Gastrocnemius medialis (tissue), 4 donors: ENCODE measurements around the gene CEP72. TPM values are rescaled to one million over a fixed set of nuclear protein-coding genes. Genes with fewer than 3 reads are reported as not detected.

Experiments used
- ATAC-seq, 2 donors: fragments of 150-250 bp; one replicate each; pipeline ENCODE4 v1.9.1; 2016
- DNase-seq, 2 donors: peaks; one replicate each; pipeline ENCODE4 v3.0.0-alpha.2; 2019
- H3K27ac ChIP-seq, 4 donors: fragments of 200-600 bp; sonication (generic); 1 replicate in 1 of 4; 2 replicates in 3 of 4; pipeline ENCODE4 v1.5.1; 2016 to 2018; ENCODE audit warnings: mild to moderate bottlenecking in 2 of 4, moderate library complexity in 1 of 4
- H3K27me3 ChIP-seq, 3 donors: fragments of 200-600 bp; sonication (generic) in 2 of 3; 1 replicate in 1 of 3; 2 replicates in 2 of 3; pipeline versions ENCODE4 v1.5.1 to v1.6.0; 2016 to 2019; ENCODE audit warnings: mild to moderate bottlenecking in 1 of 3, moderate library complexity in 1 of 3
- H3K36me3 ChIP-seq, 2 donors: fragments of 200-600 bp; sonication (generic) in 1 of 2; one replicate each; pipeline ENCODE4 v1.5.1; 2017 to 2018
- H3K4me1 ChIP-seq, 2 donors: fragments of 200-600 bp; sonication (generic) in 1 of 2; one replicate each; pipeline ENCODE4 v1.5.1; 2016 to 2017; ENCODE audit warnings: mild to moderate bottlenecking in 2 of 2
- H3K4me3 ChIP-seq, 4 donors: fragments of 200-600 bp; sonication (generic) in 3 of 4; 1 replicate in 1 of 4; 2 replicates in 3 of 4; pipeline ENCODE4 v1.5.1; 2016 to 2019; ENCODE audit warnings: mild to moderate bottlenecking in 2 of 4
- H3K9me3 ChIP-seq, 3 donors: fragments of 200-600 bp; sonication (generic) in 2 of 3; 1 replicate in 1 of 3; 2 replicates in 2 of 3; pipeline ENCODE4 v1.5.1; 2016 to 2019
- POLR2A ChIP-seq, 2 donors: fragments of 450-650 bp; IDR thresholded peaks; one replicate each; pipeline ENCODE4 v1.6.1; 2017; ENCODE audit warnings: antibody characterized with exemption in 2 of 2, mild to moderate bottlenecking in 2 of 2, moderate library complexity in 2 of 2
- in situ Hi-C, 4 donors: fragments of 200-750 bp; cut with MboI; loops; one replicate each; pipeline versions ENCODE4 v1.15.0 to v1.8.0; 2017; ENCODE audit warnings: low sequenced_read_pairs in 4 of 4
- intact Hi-C: fragments of 100-400 bp; cut with DNase I; formaldehyde crosslinking; loops from one replicate; pipeline ENCODE4 v1.15.1; 2023; ENCODE audit warnings: low total_unique reads
- total RNA-seq, 4 donors: library from RNA; depleted of rRNA; stranded (reverse); fragments of >200 nt; gene quantifications; one replicate each; pipeline versions ENCODE4 v1.1.0 to v1.2.3, GENCODE V29; 2016
- TF ChIP-seq, protein P1 (sequence below), 5 experiments: fragments of 450-650 bp in 3 of 5; fragments of 200-600 bp in 2 of 5; sonication (generic) in 2 of 5; IDR thresholded peaks in 4 of 5; conservative IDR thresholded peaks in 1 of 5; 1 replicate in 4 of 5; 2 replicates in 1 of 5; pipeline ENCODE4 v1.5.1; 2016 to 2019; ENCODE audit warnings: antibody characterized with exemption in 5 of 5, mild to moderate bottlenecking in 3 of 5, moderate library complexity in 3 of 5

The CEP72 gene
- total RNA-seq, 4 donors from 2014 or later, result 0.36 to 0.56 (median 0.40) TPM; not detected in 1

DNA sequence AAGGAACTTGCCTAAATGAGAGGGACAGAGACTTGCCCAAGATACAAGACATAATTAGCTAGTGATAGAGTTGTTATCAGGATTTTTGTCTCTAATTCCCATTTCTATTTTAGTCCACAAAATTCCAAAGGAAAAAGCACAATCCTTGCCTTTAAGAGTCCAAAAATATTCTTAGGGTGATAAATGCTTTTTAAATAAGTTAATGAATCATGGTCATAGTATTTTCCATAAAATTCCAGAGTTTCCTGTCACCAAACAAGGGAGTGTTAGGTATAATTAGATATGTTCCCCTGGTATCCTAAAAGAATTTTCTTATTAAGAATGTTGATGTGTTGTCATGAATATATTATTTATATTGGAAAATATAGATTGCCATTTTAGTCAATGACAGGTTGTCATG, 21.8 kb upstream of the CEP72 start:
- intact Hi-C loops, result no loop called here
- in situ Hi-C loops, result no loop called here
- Histone ChIP-seq H3K27ac (no peak overlapping the region), H3K27me3 (peaks cover 0 to 25% (median 15%) of the 10 kb centered on the region in 3 donors), H3K4me3 (no peak overlapping the region), H3K4me1 (no peaks in the 10 kb centered on the region), H3K9me3 (no peaks in the 10 kb centered on the region), H3K36me3 (no peaks in the 10 kb centered on the region)
- DNase-seq, result no peak
- no peak for TF ChIP-seq POLR2A (IDR thresholded peaks at IDR 0.05)
- TF ChIP-seq, protein P1, sequence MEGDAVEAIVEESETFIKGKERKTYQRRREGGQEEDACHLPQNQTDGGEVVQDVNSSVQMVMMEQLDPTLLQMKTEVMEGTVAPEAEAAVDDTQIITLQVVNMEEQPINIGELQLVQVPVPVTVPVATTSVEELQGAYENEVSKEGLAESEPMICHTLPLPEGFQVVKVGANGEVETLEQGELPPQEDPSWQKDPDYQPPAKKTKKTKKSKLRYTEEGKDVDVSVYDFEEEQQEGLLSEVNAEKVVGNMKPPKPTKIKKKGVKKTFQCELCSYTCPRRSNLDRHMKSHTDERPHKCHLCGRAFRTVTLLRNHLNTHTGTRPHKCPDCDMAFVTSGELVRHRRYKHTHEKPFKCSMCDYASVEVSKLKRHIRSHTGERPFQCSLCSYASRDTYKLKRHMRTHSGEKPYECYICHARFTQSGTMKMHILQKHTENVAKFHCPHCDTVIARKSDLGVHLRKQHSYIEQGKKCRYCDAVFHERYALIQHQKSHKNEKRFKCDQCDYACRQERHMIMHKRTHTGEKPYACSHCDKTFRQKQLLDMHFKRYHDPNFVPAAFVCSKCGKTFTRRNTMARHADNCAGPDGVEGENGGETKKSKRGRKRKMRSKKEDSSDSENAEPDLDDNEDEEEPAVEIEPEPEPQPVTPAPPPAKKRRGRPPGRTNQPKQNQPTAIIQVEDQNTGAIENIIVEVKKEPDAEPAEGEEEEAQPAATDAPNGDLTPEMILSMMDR (IDR thresholded peaks at IDR 0.05 in 4 of 5, conservative IDR thresholded peaks at IDR 0.05 in 1 of 5), result no peak
- ATAC-seq, result no peak

DNA sequence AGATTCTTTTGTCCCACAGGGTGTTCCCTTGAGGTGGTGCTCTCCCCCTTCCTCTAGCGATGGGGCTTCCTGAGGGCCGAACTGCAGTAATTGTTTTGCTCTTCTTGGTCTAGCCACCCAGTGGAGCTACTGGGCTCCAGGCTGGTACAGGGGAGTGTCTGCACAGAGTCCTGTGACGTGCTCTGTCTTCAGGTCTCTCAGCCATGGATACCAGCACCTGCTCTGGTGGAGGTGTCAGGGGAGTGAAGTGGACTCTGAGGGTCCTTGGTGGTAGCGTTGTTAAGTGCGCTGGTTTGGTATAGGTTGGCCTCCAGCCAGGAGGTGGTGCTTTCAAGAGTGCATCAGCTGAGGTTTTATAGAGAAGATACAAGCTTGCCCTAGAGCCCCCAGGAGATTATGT, 20.4 kb upstream of the CEP72 start:
- H3K36me3 ChIP-seq, result no peaks in the 10 kb centered on the region
- no peak for TF ChIP-seq POLR2A (IDR thresholded peaks at IDR 0.05)
- TF ChIP-seq, protein P1 (IDR thresholded peaks at IDR 0.05 in 4 of 5, conservative IDR thresholded peaks at IDR 0.05 in 1 of 5), result no peak
- DNase-seq (no peak), ATAC-seq (no peak)
- peaks cover 3 to 31% (median 15%) of the 10 kb centered on the region in 3 donors for H3K27me3 ChIP-seq
- no peak overlapping the region for H3K27ac ChIP-seq
- H3K4me1 ChIP-seq, result no peaks in the 10 kb centered on the region
- intact Hi-C loops (no loop called here), in situ Hi-C loops (no loop called here)
- no peaks in the 10 kb centered on the region for H3K9me3 ChIP-seq
- no peak overlapping the region for H3K4me3 ChIP-seq

GRCh38 chr5:592158-592557, 20.0 kb upstream of the CEP72 start:
- in situ Hi-C loops (no loop called here), intact Hi-C loops (no loop called here)
- no peak for TF ChIP-seq POLR2A (IDR thresholded peaks at IDR 0.05)
- TF ChIP-seq, protein P1 (IDR thresholded peaks at IDR 0.05 in 4 of 5, conservative IDR thresholded peaks at IDR 0.05 in 1 of 5), result no peak
- Histone ChIP-seq H3K9me3 (no peaks in the 10 kb centered on the region), H3K4me1 (no peaks in the 10 kb centered on the region), H3K4me3 (no peak overlapping the region), H3K27ac (no peak overlapping the region), H3K27me3 (peaks cover 3 to 31% (median 15%) of the 10 kb centered on the region in 3 donors), H3K36me3 (no peaks in the 10 kb centered on the region)
- ATAC-seq (no peak), DNase-seq (no peak)

- H3K27ac ChIP-seq, result no peak overlapping the region
- no peaks in the 10 kb centered on the region for H3K36me3 ChIP-seq
- no peaks in the 10 kb centered on the region for H3K4me1 ChIP-seq
- ATAC-seq, result no peak
- intact Hi-C loops, result no loop called here
- TF ChIP-seq, protein P1 (IDR thresholded peaks at IDR 0.05 in 4 of 5, conservative IDR thresholded peaks at IDR 0.05 in 1 of 5), result no peak
- no peak for TF ChIP-seq POLR2A (IDR thresholded peaks at IDR 0.05)
- H3K9me3 ChIP-seq, result no peaks in the 10 kb centered on the region
- H3K27me3 ChIP-seq, result peaks cover 3 to 31% (median 19%) of the 10 kb centered on the region in 3 donors
- in situ Hi-C loops, result no loop called here
- DNase-seq, result no peak
- H3K4me3 ChIP-seq, result no peak overlapping the region
Measured at GRCh38 chr5:593511-593910, 18.6 kb upstream of the CEP72 start.

DNA sequence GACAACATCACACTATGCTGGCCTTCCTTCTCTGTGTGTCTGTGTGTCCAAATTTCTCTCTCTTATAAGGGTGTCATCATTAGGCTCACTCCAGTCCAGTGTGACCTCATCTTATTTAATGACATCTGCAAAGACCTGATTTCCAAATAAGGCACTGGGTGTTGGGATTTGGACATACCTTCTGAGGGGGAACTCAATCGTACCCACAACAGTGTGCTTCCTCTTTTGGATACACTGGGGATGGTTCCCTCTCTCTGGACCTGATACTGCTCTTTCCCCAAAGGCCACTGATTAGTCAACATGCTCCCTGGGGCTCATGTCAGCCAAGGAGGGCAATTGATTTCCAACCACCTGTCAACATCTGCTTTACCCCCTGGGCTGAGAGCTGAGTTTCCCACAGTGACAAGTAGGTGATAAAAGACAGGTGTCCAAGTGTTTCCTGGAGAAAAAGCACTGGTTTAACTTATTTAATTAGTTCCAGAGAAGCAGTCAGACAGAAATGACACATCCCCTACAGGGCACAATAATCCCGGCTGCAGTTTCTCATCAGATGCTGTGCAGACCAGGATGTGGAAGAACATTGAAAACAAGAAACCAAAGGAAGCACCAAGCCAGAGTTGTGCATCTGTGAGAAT, 17.8 kb upstream of the CEP72 start:
- TF ChIP-seq, protein P1 (IDR thresholded peaks at IDR 0.05 in 4 of 5, conservative IDR thresholded peaks at IDR 0.05 in 1 of 5), result no peak
- no peak for TF ChIP-seq POLR2A (IDR thresholded peaks at IDR 0.05)
- H3K27me3 ChIP-seq, result peaks cover 3 to 31% (median 22%) of the 10 kb centered on the region in 3 donors
- no peak overlapping the region for H3K4me3 ChIP-seq
- intact Hi-C loops (no loop called here), in situ Hi-C loops (no loop called here)
- no peaks in the 10 kb centered on the region for H3K4me1 ChIP-seq
- ATAC-seq (no peak), DNase-seq (no peak)
- H3K9me3 ChIP-seq, result no peaks in the 10 kb centered on the region
- H3K27ac ChIP-seq, result no peak overlapping the region
- no peaks in the 10 kb centered on the region for H3K36me3 ChIP-seq
